DOHH2 (cell line): ENCODE measurements around the gene PGAP2.

Experiments
- H3F3A ChIP-seq: fragments of 200-600 bp; sonication (generic), shearing (Covaris generic); 2 replicates; pipeline ENCODE4 v1.6.0; 2016; ENCODE audit warnings: antibody characterized with exemption, mild to moderate bottlenecking; ENCODE audit not compliant: control insufficient read depth, insufficient read depth
- H3K27ac ChIP-seq: fragments of 200-600 bp; sonication (generic); 2 replicates; pipeline ENCODE4 v1.5.1; 2014; ENCODE audit warnings: low read depth, mild to moderate bottlenecking, low read length, moderate library complexity
- H3K27me3 ChIP-seq: fragments of 200-600 bp; sonication (generic); 2 replicates; pipeline ENCODE4 v1.6.1; 2014; ENCODE audit warnings: mild to moderate bottlenecking, low read length, mixed read lengths; ENCODE audit not compliant: control insufficient read depth
- H3K36me3 ChIP-seq: fragments of 200-600 bp; sonication (generic); 2 replicates; pipeline ENCODE4 v1.6.1; 2014; ENCODE audit warnings: mild to moderate bottlenecking, low read length, moderate library complexity, mixed read lengths; ENCODE audit not compliant: control insufficient read depth
- H3K4me1 ChIP-seq: fragments of 200-600 bp; sonication (generic); 2 replicates; pipeline ENCODE4 v1.6.1; 2014; ENCODE audit warnings: mild to moderate bottlenecking, low read length, mixed read lengths; ENCODE audit not compliant: control insufficient read depth
- H3K4me2 ChIP-seq: fragments of 200-600 bp; sonication (generic); 2 replicates; pipeline ENCODE4 v1.6.0; 2014; ENCODE audit warnings: mild to moderate bottlenecking, low read length, moderate library complexity
- H3K4me3 ChIP-seq: fragments of 200-600 bp; sonication (generic); 2 replicates; pipeline ENCODE4 v1.5.1; 2014; ENCODE audit warnings: mild to moderate bottlenecking, low read length, mixed read lengths
- H3K79me2 ChIP-seq: fragments of 200-600 bp; sonication (generic); 2 replicates; pipeline ENCODE4 v1.6.1; 2014; ENCODE audit warnings: mild to moderate bottlenecking, low read length, mixed read lengths; ENCODE audit not compliant: control insufficient read depth
- H3K9me2 ChIP-seq: fragments of 200-600 bp; sonication (generic); replicated peaks from 2 replicates; pipeline ENCODE4 v1.6.1; 2014; ENCODE audit warnings: mild to moderate bottlenecking, low read length, mixed read lengths; ENCODE audit not compliant: control insufficient read depth
- H3K9me3 ChIP-seq: fragments of 200-600 bp; sonication (generic); 2 replicates; pipeline ENCODE4 v1.6.1; 2014; ENCODE audit warnings: antibody characterized with exemption, low read length, mixed read lengths; ENCODE audit not compliant: control insufficient read depth, insufficient read depth
- H4K20me1 ChIP-seq: fragments of 200-600 bp; sonication (generic); 2 replicates; pipeline ENCODE4 v1.6.0; 2014; ENCODE audit warnings: low read depth, mild to moderate bottlenecking, antibody characterized with exemption, low read length, moderate library complexity; ENCODE audit not compliant: control insufficient read depth, insufficient read depth
- CTCF ChIP-seq: fragments of 200-600 bp; sonication (generic); IDR thresholded peaks from one replicate; pipeline ENCODE4 v1.5.1; 2014; ENCODE audit warnings: antibody characterized with exemption, mild to moderate bottlenecking, low read depth, low read length; ENCODE audit not compliant: poor library complexity, severe bottlenecking
- EZH2phosphoT487 ChIP-seq: fragments of 200-600 bp; sonication (generic); IDR thresholded peaks from 2 replicates; pipeline ENCODE4 v1.6.1; 2017; ENCODE audit warnings: borderline replicate concordance, mild to moderate bottlenecking, antibody characterized with exemption, low read length, moderate library complexity, mixed read lengths

The PGAP2 gene

GRCh38 chr11:3815845-3816244, 7.5 kb downstream of the PGAP2 start:
- Histone ChIP-seq H3K36me3 (no peaks in the 10 kb centered on the region; the same call in 1 of the 2 replicates), H4K20me1 (no peaks in the 10 kb centered on the region), H3K4me1 (no peaks in the 10 kb centered on the region), H3K27me3 (no peaks in the 10 kb centered on the region), H3K4me2 (no peak overlapping the region), H3K4me3 (no peak overlapping the region), H3F3A (no peaks in the 10 kb centered on the region), H3K9me2 (no peaks in the 10 kb centered on the region), H3K79me2 (no peaks in the 10 kb centered on the region), H3K27ac (no peak overlapping the region), H3K9me3 (no peaks in the 10 kb centered on the region)
- TF ChIP-seq CTCF = no peak
- no peak for TF ChIP-seq EZH2phosphoT487

DNA sequence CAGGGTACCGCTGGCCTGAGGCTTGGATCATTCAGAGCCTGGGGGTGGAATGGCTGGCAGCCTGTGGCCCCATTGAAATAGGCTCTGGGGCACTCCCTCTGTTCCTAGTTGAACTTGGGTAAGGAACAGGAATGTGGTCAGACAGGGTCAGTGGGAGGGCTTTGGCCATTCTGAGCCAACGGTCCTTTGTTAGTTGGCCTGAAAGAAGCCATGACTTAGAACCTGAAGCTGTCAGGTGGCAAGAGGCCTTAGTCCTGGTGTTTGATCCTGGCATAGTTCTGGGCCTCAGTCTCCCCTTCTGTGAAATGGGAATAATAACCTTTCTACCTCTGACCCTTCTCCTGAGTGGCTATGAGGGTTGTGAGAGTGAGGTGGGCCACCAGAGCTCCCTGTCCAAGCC, 8.3 kb downstream of the PGAP2 start:
- TF ChIP-seq EZH2phosphoT487 = no peak
- TF ChIP-seq CTCF = no peak

DNA sequence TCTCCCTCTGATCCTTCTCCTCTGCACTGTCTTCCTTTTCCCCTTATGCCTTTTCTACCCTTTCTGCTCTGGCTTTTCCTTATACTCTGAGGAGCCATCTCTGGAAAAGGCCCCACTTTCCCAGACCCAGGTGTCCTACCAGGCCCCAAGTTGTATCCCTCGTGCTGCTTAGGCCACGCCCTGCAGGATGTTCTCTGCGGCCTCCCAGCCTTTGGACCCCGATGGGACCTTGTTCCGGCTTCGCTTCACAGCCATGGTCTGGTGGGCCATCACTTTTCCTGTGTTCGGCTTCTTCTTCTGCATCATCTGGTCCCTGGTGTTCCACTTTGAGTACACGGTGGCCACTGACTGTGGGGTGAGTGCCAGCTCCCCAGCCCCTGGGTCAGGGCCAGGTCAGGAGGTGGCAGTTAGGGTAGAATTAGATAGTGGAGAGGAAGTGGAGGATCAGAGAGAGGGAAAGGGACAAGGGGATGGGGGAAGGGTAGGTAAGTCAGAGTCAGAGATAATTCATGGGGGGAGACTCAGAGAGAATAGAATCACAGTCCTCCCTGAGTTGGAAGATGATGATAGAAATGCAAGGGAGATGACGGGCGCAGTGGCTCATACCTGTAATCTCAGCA, 8.9 kb downstream of the PGAP2 start:
- no peak overlapping the region for H3K27ac ChIP-seq

More for the DNA sequence above, 8.3 kb downstream of the PGAP2 start:
- Histone ChIP-seq H3K4me2 (no peak overlapping the region), H3F3A (no peaks in the 10 kb centered on the region), H3K9me3 (no peaks in the 10 kb centered on the region), H3K79me2 (no peaks in the 10 kb centered on the region), H4K20me1 (no peaks in the 10 kb centered on the region), H3K27me3 (no peaks in the 10 kb centered on the region), H3K4me3 (no peak overlapping the region), H3K27ac (no peak overlapping the region), H3K4me1 (no peaks in the 10 kb centered on the region), H3K9me2 (no peaks in the 10 kb centered on the region), H3K36me3 (no peaks in the 10 kb centered on the region; the same call in 1 of the 2 replicates)

More for the DNA sequence above, 8.9 kb downstream of the PGAP2 start:
- H3K27me3 ChIP-seq = no peaks in the 10 kb centered on the region
- no peaks in the 10 kb centered on the region; the same call in 1 of the 2 replicates for H3K36me3 ChIP-seq
- H3K4me2 ChIP-seq = no peak overlapping the region
- H3K9me3 ChIP-seq = no peaks in the 10 kb centered on the region
- no peaks in the 10 kb centered on the region for H3F3A ChIP-seq
- no peaks in the 10 kb centered on the region for H3K79me2 ChIP-seq
- H4K20me1 ChIP-seq = no peaks in the 10 kb centered on the region
- H3K4me3 ChIP-seq = no peak overlapping the region
- no peaks in the 10 kb centered on the region for H3K4me1 ChIP-seq
- no peaks in the 10 kb centered on the region for H3K9me2 ChIP-seq
- TF ChIP-seq CTCF (no peak), EZH2phosphoT487 (no peak)
